OCI-LY7 (cell line): ENCODE data around the gene RPH3AL.

Experiments
- CTCF ChIP-seq: fragments of 200-600 bp; sonication (generic); conservative IDR thresholded peaks from 2 replicates; pipeline ENCODE4 v1.5.1; 2014; ENCODE audit warnings: mild to moderate bottlenecking, antibody characterized with exemption, low read length, moderate library complexity, mixed read lengths
- EZH2phosphoT487 ChIP-seq: fragments of 200-600 bp; sonication (generic); IDR thresholded peaks from 2 replicates; pipeline ENCODE4 v1.6.1; 2018; ENCODE audit warnings: low read depth, borderline replicate concordance, mild to moderate bottlenecking, mixed run types, antibody characterized with exemption, low read length, moderate library complexity, mixed read lengths

- TF ChIP-seq CTCF (no peak), EZH2phosphoT487 (no peak)
Observed at GRCh38 chr17:378068-378467, 25.5 kb upstream of the RPH3AL start.
